IPS-18c (cell line): Measurements from ENCODE around the gene SAT1.
"Not testable (repeated sequence)": the region's sequence is repeated elsewhere in the genome, so short reads cannot be mapped to it uniquely, and the experiment has no call there.

ENCODE experiments used
- H3K4me3 ChIP-seq: 2 replicates; pipeline ENCODE4 v1.7.0; 2013; ENCODE audit warnings: low read depth, mild to moderate bottlenecking, low read length, moderate library complexity; ENCODE audit not compliant: insufficient read depth
- H3K9me3 ChIP-seq: one replicate; pipeline ENCODE4 v1.6.1; 2013; ENCODE audit warnings: mild to moderate bottlenecking, low read length, moderate library complexity; ENCODE audit not compliant: control insufficient read depth, insufficient read depth

The SAT1 gene

DNA sequence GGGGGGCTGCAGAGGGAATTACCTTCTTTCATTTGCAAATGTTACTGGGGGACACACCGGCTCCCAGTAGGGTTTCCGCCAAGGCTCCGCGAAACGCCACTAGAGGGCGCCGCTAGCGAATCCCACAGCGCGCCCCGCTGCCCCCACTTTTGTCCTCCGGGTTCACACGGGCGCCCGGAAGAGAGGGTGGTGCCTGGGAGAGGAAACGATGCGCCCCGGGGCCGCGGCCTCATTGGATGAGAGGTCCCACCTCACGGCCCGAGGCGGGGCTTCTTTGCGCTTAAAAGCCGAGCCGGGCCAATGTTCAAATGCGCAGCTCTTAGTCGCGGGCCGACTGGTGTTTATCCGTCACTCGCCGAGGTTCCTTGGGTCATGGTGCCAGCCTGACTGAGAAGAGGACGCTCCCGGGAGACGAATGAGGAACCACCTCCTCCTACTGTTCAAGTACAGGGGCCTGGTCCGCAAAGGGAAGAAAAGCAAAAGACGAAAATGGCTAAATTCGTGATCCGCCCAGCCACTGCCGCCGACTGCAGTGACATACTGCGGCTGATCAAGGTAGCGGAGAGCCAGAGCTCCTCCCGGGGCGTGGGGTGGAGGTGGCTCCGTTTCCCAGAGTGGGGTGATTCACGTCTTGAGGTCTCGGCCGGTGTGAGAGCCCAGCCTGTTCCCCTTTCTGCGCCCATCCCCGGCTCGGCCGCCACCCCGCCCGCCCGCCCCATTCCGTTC lies at the start of gene SAT1:
Gene SAT1 (plus strand): TSS at position 311 of the 726 bp plus-strand sequence. CDS start 179 bp downstream, at position 490.
- no peaks in the 10 kb centered on the region for H3K9me3 ChIP-seq
- H3K4me3 ChIP-seq: peak within 1 kb of the TSS; percentile 89

DNA sequence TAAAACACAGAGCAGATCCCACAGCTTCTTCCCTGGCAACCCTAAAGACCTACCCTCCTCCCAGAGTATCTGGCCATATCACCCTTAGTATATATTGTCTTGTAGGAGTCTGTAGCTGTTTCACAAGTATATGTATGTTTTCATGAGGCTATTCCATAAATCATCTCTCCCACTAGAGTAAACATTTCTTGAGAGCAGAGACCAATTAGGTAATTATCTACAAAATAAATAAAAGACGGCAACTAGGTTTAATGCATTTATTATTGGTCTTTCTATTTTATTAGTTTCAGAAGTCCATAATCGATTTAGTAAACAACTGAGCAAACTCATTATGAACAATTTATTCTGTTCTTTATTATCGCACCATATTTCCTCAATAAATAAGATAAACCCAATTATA lies 46.9 kb upstream of the SAT1 start:
- Histone ChIP-seq H3K4me3 (no peak overlapping the region), H3K9me3 (no peaks in the 10 kb centered on the region)

DNA sequence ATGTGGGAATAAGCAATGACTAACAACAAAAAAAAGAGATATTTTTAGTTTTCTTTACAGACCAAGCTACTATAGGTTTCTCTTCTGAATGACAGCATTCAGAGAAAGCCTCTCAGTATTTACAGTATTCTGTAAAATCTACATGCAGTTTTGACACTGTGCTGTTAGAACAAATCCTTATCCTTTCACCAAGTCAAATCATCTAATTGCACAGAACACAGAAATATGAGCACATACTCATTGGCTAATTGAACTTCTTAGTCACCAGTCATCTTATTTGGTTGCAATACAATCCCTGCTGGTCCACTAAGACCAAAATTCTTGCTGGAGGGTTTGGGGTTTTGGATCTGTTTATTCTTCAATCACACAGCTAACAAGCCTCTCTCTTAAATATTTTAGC lies 45.6 kb upstream of the SAT1 start:
- H3K4me3 ChIP-seq: no peak overlapping the region
- no peaks in the 10 kb centered on the region for H3K9me3 ChIP-seq

DNA sequence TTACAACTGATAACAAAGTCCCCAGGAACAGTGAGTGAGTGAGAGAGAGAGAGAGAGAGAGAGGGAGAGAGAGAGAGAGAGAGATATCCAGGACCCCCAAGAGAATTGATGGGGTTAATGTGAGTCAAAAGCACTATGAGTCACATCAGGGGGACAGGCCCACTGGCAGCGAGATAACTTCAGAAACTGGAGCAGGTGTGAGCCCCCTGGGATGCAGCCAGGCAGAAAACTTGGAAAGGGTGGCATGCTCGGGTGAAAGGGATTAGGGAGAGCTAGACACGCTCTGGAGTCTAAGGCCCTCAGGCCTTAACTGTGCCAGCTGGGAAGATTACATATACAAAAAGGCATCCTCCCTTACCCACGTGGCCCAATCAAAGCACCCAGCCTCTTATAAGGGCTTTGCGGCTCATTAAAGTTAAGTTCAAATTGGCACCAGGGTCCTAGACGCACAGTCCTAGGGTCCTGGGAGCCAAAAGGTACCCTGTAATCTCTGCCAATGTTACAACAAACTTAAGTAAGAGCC lies 40.7 kb upstream of the SAT1 start:
- H3K4me3 ChIP-seq: peak overlapping the region; percentile 66
- no peaks in the 10 kb centered on the region for H3K9me3 ChIP-seq

DNA sequence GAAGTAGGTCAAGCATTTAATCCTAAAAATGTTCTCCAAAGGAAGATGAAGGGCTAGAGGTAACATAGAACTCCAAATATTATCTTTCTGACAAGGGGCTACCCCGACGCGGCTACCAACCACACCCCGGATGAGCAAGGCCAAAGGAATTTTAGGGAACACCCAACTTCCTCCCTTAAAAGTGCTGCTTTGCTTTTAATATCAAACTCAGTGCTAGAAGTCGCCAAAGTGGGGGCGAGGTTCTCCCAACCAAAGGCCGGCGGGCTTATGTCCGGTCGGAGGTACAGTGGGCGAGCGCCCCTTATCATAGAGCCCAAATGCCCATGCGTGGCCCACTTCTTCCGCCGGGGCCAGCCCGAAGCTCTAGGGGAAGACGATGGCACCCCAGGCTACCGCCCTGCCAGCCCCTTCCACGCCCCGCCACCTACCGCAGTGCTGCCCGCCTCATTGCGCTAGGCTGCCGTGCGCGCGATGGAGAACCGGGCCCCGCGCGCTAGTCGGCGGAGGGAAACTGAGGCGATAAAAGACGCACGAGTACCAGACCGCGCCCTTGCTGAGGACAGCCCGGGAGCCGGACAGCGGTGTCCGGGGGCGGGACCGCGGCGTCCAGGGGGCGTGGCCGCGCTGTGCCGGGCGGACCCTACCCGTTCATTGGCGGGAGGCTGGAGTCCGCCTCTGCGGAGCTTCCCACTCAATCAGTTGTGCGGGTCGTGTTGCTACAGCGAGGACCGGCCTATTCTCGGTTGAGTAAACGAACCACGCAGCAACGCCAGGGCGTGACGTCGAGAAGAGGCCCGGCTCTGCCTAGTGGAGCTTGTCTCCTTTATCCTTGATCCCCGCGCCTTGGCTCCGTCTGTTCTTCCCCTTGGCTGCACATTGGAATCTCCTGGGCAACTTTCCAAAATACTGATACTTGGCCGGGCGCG lies 40.0 kb upstream of the SAT1 start, which contains the start of gene ACOT9:
Gene ACOT9 (minus strand): TSS at position 580 of the 926 bp plus-strand sequence. CDS start 132 bp downstream, at position 448.
- Histone ChIP-seq H3K9me3 (no peaks in the 10 kb centered on the region), H3K4me3 (peak within 1 kb of the TSS; percentile 66)

DNA sequence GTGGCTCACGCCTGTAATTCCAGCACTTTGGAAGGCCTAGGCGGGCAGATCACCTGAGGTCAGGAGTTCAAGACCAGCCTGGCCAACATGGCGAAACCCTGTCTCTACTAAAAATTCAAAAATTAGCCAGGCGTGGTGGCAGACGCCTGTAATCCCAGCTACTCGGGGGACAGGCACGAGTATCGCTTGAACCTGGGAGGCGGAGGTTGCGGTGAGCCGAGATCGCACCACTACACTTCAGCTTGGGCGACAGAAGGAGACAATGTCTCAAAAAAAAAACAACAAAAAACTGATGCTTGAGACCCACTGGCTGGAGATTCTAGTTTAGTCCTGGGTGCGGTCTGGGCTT lies 39.4 kb upstream of the SAT1 start:
- H3K4me3 ChIP-seq: peak overlapping the region; percentile 66; the same call in 1 of the 2 replicates
- H3K9me3 ChIP-seq: not testable (repeated sequence)

DNA sequence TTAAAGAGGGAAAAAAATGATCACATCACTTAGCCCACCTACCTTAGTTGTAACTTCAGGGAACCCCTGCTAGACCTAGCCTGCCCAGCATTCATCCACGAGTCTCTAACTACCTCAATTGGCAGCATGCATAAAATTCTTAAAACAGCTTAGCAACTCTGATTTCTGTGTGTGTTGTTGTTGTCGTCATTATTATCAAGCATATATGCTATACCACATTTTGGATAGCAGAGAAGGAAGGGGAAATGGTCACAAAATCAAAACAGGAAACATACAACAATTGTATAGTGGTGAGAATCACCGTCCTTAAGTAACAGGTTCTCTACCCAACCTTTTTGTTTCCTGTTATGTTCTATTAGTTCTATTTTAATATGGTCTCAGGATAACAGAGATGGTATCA lies 37.2 kb upstream of the SAT1 start:
- Histone ChIP-seq H3K4me3 (no peak overlapping the region), H3K9me3 (no peaks in the 10 kb centered on the region)

DNA sequence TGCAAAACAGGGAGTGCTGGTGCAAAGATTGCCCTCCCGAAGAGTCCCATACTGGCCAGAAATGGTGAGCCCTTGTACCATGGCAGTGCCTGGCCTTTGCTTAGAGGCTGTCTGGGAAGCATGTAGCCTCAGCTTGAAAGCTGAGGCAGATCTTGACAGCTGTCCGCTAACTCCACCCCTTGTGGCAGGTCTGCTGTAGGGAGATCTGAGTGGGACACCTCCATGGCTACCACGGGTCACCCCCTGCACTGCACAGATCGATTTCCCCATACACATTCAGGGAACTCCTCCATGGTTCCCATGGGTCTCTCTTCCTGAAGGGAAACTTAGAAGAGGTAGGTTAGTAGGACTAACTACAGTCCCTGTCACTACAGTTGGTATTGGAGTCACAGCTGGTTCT lies 33.8 kb upstream of the SAT1 start:
- H3K4me3 ChIP-seq: no peak overlapping the region
- no peaks in the 10 kb centered on the region for H3K9me3 ChIP-seq

DNA sequence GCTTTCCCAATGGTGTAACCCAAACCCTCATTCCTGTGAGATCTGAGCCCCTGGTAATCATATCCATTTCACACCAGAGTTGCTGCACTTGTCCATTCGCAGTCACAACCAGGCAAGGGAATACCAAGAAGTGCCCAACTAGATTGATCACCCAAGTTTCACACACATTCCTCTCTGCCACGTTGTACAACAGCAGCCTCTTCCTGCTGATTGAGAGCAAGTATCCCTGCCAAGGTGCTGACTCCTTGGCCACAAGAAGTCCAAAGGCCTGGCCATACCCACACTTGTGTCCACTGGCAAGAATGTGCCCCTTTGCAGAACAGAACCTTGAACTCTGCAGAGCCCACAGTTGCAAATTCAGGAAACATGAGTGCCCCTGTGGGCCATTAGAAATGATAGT lies 33.4 kb upstream of the SAT1 start:
- no peaks in the 10 kb centered on the region for H3K9me3 ChIP-seq

DNA sequence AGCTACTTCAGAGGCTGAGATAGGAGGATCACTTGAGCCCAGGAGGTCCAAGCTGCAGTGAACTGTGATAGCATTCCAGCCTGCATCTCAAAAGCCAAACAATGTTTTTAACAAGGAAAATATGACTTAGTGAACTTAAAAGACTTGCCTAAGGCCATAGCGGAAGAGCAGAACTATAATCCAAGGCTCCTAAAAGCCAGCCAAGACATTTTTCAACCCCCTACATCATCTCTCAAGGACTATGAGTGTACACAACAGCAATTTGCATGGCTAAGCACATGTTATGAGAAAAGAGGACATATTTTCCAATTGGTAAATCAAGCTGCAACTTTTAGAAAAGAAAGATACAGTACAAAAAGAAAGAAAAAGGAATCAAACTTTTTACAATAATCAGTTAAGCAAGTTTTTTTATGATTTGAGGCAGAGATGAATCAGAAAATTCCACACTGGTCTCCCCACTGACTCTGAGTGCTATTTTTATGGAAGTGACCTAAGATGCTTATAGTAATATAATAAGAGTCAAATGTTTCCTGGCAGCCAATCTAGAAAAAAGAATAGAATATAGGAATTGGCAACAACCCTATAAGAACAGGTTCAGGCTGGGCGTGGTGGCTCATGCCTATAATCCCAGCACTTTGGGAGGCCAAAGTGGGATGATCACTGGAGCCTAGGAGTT lies 30.1 kb upstream of the SAT1 start:
- Histone ChIP-seq H3K9me3 (peaks cover 2% of the 10 kb centered on the region), H3K4me3 (no peak overlapping the region)

More for the DNA sequence above, 33.4 kb upstream of the SAT1 start:
- H3K4me3 ChIP-seq: no peak overlapping the region

DNA sequence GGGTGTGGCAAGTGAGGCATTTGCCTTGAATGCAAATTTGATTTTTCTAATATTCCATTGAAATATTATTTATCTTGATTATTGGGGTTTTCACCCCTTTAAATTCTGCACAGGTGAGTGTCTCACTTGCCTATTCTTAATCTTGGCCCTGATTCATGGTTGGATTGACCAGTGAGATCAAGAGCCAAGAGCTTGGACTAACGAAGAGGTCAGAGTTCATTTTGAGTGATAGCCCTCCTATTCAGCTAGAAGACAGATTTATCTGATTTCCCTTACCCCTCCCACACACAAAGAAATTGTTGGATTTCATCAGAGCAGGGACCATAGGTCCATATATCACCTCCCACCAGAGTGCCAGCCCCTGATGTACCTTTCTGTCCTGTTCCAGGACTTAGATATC lies 28.3 kb upstream of the SAT1 start:
- H3K9me3 ChIP-seq: peaks cover 2% of the 10 kb centered on the region

DNA sequence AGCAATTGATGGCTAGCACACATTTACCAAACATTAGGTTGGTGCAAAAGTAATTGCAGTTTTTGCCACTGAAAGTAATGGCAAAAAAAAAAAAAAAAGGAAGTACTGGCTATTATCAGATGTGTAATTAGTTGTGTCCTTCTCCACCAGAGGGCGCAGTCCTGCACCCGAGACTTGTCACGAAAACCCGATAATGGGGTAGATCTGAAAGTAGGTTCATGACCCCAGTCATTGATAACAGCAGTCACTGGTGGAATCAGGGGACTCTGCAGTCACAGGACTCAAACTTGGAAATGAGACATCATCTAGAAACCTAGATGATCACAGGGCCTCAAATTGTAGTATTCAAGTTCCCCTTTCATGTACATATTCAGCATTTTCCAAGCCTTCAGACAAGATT lies 26.8 kb upstream of the SAT1 start:
- peaks cover 2% of the 10 kb centered on the region for H3K9me3 ChIP-seq
- H3K4me3 ChIP-seq: no peak overlapping the region

More for the DNA sequence above, 28.3 kb upstream of the SAT1 start:
- H3K4me3 ChIP-seq: no peak overlapping the region

DNA sequence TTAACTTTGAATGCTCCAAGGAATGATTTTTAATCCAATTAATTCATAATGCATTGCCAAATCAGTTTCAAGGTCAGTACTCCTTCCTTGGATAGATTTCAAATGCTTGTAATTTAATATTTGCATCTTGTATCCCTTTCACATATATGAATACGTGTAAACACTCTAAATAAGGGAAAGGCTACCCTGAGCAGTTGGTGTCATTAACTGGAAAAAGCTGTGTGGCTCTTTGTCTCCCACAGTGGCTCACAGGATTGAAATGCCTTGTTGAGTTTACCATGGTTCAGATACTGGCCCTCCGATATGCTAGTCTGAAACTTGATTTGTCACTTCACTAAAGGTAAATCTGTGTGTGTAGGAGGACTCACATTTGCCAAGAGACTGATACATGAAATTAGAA lies 23.2 kb upstream of the SAT1 start:
- H3K9me3 ChIP-seq: peaks cover 2% of the 10 kb centered on the region

DNA sequence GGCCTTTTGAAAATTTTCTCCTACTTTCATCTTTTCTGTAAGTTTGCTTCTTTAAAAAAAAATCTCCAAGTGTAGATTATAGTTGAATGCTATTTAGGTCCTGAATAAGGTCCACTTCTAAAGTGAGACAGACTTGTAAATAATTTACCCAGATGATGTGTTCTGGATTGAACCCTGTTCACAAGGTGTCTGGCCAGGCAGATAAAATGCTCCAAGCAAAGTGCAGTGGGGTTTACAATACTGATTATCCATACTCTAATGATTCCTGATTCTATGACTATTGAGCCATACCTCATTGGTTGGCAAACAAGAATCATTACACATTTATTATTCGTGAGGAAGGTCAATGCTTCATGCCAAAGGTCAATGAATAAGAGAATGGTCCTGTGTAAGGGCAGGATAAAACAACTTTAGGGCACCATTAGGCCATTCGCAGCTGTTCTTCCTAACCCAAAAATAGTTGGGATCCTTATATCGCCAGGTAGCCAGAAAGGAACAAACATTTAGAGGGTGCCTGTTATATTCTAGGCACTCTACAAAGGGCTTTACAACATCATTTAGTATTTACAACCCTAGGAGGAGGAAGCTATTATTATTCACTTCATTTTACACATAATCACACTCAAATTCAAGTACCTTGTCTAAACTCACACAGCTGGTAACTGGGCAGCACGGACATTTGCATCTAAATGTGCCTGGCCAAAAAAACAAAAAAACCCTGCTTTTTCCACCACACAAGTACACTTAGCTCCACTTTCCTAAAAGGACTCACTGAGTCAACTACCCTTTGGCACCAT lies 18.6 kb upstream of the SAT1 start:
- H3K9me3 ChIP-seq: no peaks in the 10 kb centered on the region
- H3K4me3 ChIP-seq: no peak overlapping the region

More for the DNA sequence above, 23.2 kb upstream of the SAT1 start:
- no peak overlapping the region for H3K4me3 ChIP-seq

DNA sequence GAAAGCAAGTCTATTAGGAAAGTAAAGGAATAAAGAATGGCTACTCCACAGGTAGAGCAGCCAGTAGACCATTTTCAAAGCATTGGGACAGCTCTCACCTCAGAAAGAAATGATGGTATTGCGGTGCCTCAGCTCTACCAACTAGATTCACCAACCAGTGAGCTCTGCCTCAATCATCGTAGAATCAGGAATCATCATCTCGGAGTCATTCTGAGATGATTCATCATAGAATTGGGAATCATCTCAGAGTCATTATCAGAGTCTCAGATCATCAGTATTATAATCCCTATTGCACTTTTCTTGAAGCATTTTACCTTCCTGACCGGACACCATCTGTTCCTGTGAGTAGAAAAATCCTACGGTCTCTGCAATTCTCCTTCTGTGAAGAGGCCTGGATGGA lies 17.5 kb upstream of the SAT1 start:
- no peaks in the 10 kb centered on the region for H3K9me3 ChIP-seq
- H3K4me3 ChIP-seq: no peak overlapping the region

DNA sequence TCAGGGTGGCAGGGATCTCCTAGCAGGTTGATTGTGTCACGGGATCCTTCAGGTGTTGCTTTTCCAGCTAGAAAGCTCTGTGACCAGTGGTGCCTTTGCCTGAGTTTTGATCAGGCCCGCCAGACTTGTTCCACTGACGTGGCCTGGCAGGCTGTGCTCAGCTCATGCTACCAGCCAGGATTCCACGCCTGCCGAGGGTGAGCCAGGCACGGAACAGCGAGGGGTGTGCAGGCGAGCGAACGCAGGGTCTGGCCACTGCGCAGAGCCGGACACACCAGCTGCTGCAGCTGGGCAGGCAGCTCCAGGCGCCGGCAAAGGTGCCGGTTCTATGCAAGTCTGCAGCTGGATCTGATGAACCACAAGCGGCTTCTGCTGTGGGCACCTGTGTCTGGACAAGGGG lies 17.1 kb upstream of the SAT1 start:
- Histone ChIP-seq H3K4me3 (no peak overlapping the region), H3K9me3 (no peaks in the 10 kb centered on the region)
